ENCODE data around the gene ESYT3. TPM values are rescaled to one million over a fixed set of nuclear protein-coding genes. Genes with fewer than 3 reads are reported as not detected.

ESYT3 gene, protein sequence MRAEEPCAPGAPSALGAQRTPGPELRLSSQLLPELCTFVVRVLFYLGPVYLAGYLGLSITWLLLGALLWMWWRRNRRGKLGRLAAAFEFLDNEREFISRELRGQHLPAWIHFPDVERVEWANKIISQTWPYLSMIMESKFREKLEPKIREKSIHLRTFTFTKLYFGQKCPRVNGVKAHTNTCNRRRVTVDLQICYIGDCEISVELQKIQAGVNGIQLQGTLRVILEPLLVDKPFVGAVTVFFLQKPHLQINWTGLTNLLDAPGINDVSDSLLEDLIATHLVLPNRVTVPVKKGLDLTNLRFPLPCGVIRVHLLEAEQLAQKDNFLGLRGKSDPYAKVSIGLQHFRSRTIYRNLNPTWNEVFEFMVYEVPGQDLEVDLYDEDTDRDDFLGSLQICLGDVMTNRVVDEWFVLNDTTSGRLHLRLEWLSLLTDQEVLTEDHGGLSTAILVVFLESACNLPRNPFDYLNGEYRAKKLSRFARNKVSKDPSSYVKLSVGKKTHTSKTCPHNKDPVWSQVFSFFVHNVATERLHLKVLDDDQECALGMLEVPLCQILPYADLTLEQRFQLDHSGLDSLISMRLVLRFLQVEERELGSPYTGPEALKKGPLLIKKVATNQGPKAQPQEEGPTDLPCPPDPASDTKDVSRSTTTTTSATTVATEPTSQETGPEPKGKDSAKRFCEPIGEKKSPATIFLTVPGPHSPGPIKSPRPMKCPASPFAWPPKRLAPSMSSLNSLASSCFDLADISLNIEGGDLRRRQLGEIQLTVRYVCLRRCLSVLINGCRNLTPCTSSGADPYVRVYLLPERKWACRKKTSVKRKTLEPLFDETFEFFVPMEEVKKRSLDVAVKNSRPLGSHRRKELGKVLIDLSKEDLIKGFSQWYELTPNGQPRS
- total RNA-seq = 0.43 and 0.48 TPM in 2 replicates

DNA sequence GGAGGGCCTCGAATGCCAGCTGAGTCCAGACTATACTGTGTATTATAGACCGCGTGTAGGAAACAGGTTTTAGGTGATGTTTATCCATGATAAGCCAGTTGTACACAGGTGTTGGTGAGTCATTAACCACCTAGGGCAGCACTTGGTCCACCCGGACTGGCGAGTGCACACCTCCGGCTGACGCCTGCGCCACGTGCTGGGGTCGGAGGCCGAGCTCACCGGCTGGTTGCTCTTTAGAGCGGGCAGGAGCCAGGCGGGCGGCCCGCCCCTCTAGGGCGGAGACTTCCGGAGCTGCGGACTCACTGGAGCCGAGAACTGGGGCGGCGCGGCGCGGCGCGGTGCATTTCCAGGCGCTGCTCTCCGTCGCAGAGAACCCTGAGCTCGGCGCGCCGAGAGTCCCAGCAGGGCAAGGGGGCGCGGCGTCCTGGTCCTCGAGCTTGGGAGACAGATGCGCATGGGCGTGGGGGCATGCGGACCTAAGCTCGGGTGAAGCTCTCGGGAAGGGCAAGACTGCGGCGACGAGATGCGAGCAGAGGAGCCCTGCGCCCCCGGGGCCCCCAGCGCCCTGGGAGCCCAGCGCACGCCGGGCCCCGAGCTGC is at the start of gene ESYT3:
ESYT3 (plus strand) TSS at position 341 of the 599 bp plus-strand sequence; CDS start at position 524, 183 bp downstream.

Other genes with a start within 250 kb of the ESYT3 start
- 39.3 and 42.8 TPM in 2 replicates for gene ARMC8, start 247.3 kb upstream of the ESYT3 start, total RNA-seq
- gene NME9, start 104.8 kb upstream of the ESYT3 start, total RNA-seq = not detected in 2 replicates
- 1.7 and 14.2 TPM in 2 replicates for gene MRAS, start 86.0 kb upstream of the ESYT3 start, total RNA-seq
- 17.7 and 18.8 TPM in 2 replicates for gene CEP70, start 159.6 kb downstream of the ESYT3 start, total RNA-seq
- 6.0 and 6.5 TPM in 2 replicates for gene FAIM, start 174.2 kb downstream of the ESYT3 start, total RNA-seq